ENCODE measurements around the gene PCDH15. TPM values are rescaled to one million over a fixed set of nuclear protein-coding genes. Genes with fewer than 3 reads are reported as not detected.
A peak's percentile ranks its signal among the peaks of the same experiment; 100 is the strongest.

PCDH15 gene
- total and polyA plus RNA-seq, 9 of the 15 experiments (the other 6 are each of a cell fraction or from before 2014, with no cell fraction given), result not detected

DNA sequence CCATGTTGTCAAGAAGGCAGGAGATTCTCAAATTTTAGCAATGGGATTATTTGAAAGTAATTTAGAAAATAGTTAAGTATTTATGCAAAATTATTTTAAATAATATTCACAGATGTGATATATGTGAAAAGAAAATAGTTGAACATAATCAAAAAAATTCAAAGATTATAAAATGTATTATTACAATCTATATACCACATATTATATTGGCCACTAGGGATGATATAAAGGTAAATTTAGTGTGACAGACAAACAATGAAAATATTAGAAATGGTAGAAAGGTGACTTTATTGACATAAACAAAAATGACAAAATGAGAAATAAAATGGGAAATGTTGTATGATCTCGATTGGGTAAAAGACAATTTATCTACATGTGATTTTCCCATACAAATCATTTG is 385.5 kb downstream of the PCDH15 start:
- Histone ChIP-seq H4K20me1 (replicated peaks; ENCODE audit: control insufficient read depth, insufficient read depth, low read length) (no peaks in the 10 kb centered on the region), H3K4me3 (no peak overlapping the region), H3K4me1 (replicated peaks in 1 of 2; ENCODE audit: control insufficient read depth in 2 of 2, insufficient read depth in 2 of 2, low read length in 2 of 2) (no peaks in the 10 kb centered on the region), H3K79me2 (ENCODE audit: control insufficient read depth, insufficient read depth, low read length) (no peaks in the 10 kb centered on the region), H3K9me3 (replicated peaks; ENCODE audit: control insufficient read depth, insufficient read depth, low read depth, low read length) (no peaks in the 10 kb centered on the region), H3K9me1 (ENCODE audit: control insufficient read depth, insufficient read depth, low read length) (no peaks in the 10 kb centered on the region), H3K27ac (ENCODE audit: extremely low read depth, low read depth, low read length) (no peak overlapping the region), H3K9ac (ENCODE audit: insufficient read depth in 1 of 2, low read depth in 2 of 2, low read length in 2 of 2) (no peak overlapping the region), H3K27me3 (ENCODE audit: control insufficient read depth in 2 of 2, insufficient read depth in 2 of 2, low read length in 2 of 2) (no peaks in the 10 kb centered on the region; a peak in 1 of 5 replicates), H3K36me3 (ENCODE audit: control insufficient read depth, insufficient read depth, low read length) (no peaks in the 10 kb centered on the region), H2AFZ (ENCODE audit: low read depth, low read length) (no peak overlapping the region), H3K4me2 (ENCODE audit: insufficient read depth, low read length) (no peak overlapping the region)
- DNase-seq (ENCODE audit: extremely low read depth in 1 of 4, low spot score in 3 of 4), result no peak
- WGBS (ENCODE audit: insufficient coverage, low coverage, missing lambda C conversion rate), result 0% methylated on average over 1 of the region's 1 CpG
- ATAC-seq, result no peak
- CTCF ChIA-PET (ENCODE audit: low intra/inter-chr PET ratio), result interaction anchor here (0.6 kb wide), 1 partner anchor 29 kb away, joined by 3 read pairs; no protein-coding TSS in a partner anchor
- in situ Hi-C loops (cut with MboI) (no loop called here), intact Hi-C loops (cut with micrococcal nuclease) (no loop called here)
- TF ChIP-seq SPI1 (IDR thresholded peaks at IDR 0.05; ENCODE audit: borderline replicate concordance, low read depth, low read length), result no peak
- no peak for FAIRE-seq
- POLR2A ChIA-PET, result no interaction called here
- no TSS peak for BruUV-seq (replicated peaks)

- no peak overlapping the region for H3K27ac ChIP-seq (ENCODE audit: extremely low read depth, low read depth, low read length)
- CTCF ChIA-PET (ENCODE audit: low intra/inter-chr PET ratio), result no interaction called here
- ATAC-seq (no peak), DNase-seq (ENCODE audit: extremely low read depth in 1 of 4, low spot score in 3 of 4) (peak in 1 of 4 experiments; percentile 3), FAIRE-seq (no peak)
- in situ Hi-C loops (cut with MboI), result no loop called here
- no peaks in the 10 kb centered on the region for H3K9me1 ChIP-seq (ENCODE audit: control insufficient read depth, insufficient read depth, low read length)
- no TSS peak for BruUV-seq (replicated peaks)
- H3K4me3 ChIP-seq, result no peak overlapping the region
- TF ChIP-seq HNRNPH1 (optimal IDR thresholded peaks at IDR 0.05; ENCODE audit: low read depth, low read length) (no peak), ZNF175 (CRISPR knock-in tag; IDR thresholded peaks at IDR 0.05; ENCODE audit: low read depth) (no peak), MAZ (CRISPR knock-in tag; conservative IDR thresholded peaks at IDR 0.05 in 1 of 2, IDR thresholded peaks at IDR 0.05 in 1 of 2) (no peak), HOMEZ (CRISPR knock-in tag; IDR thresholded peaks at IDR 0.05) (no peak), CTCF (IDR thresholded peaks at IDR 0.05 in 2 of 3, conservative IDR thresholded peaks at IDR 0.05 in 1 of 3; ENCODE audit: insufficient read depth in 2 of 3, low read depth in 1 of 3, low read length in 3 of 3) (peak in 1 of 3 experiments; percentile 9; a peak in 1 of 6 replicates)
- TF ChIP-seq, protein P1, sequence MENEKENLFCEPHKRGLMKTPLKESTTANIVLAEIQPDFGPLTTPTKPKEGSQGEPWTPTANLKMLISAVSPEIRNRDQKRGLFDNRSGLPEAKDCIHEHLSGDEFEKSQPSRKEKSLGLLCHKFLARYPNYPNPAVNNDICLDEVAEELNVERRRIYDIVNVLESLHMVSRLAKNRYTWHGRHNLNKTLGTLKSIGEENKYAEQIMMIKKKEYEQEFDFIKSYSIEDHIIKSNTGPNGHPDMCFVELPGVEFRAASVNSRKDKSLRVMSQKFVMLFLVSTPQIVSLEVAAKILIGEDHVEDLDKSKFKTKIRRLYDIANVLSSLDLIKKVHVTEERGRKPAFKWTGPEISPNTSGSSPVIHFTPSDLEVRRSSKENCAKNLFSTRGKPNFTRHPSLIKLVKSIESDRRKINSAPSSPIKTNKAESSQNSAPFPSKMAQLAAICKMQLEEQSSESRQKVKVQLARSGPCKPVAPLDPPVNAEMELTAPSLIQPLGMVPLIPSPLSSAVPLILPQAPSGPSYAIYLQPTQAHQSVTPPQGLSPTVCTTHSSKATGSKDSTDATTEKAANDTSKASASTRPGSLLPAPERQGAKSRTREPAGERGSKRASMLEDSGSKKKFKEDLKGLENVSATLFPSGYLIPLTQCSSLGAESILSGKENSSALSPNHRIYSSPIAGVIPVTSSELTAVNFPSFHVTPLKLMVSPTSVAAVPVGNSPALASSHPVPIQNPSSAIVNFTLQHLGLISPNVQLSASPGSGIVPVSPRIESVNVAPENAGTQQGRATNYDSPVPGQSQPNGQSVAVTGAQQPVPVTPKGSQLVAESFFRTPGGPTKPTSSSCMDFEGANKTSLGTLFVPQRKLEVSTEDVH (IDR thresholded peaks at IDR 0.05; ENCODE audit: low read depth, partially characterized antibody), result no peak
- 0% methylated on average over 1 of the region's 1 CpG for WGBS (ENCODE audit: insufficient coverage, low coverage, missing lambda C conversion rate)
- POLR2A ChIA-PET, result no interaction called here
- H3K9me3 ChIP-seq (replicated peaks; ENCODE audit: control insufficient read depth, insufficient read depth, low read depth, low read length), result no peaks in the 10 kb centered on the region
- intact Hi-C loops (cut with micrococcal nuclease), result loop anchor here (5.0 kb wide), 1 partner anchor 800 kb away; no protein-coding TSS in a partner anchor
- no peaks in the 10 kb centered on the region for H3K79me2 ChIP-seq (ENCODE audit: control insufficient read depth, insufficient read depth, low read length)
- no peaks in the 10 kb centered on the region for H3K27me3 ChIP-seq (ENCODE audit: control insufficient read depth in 2 of 2, insufficient read depth in 2 of 2, low read length in 2 of 2)
- no peak overlapping the region for H3K4me2 ChIP-seq (ENCODE audit: insufficient read depth, low read length)
- H3K9ac ChIP-seq (ENCODE audit: insufficient read depth in 1 of 2, low read depth in 2 of 2, low read length in 2 of 2), result no peak overlapping the region
- no peaks in the 10 kb centered on the region for H4K20me1 ChIP-seq (replicated peaks; ENCODE audit: control insufficient read depth, insufficient read depth, low read length)
- no peaks in the 10 kb centered on the region for H3K36me3 ChIP-seq (ENCODE audit: control insufficient read depth, insufficient read depth, low read length)
- no peak overlapping the region for H2AFZ ChIP-seq (ENCODE audit: low read depth, low read length)
- no peaks in the 10 kb centered on the region for H3K4me1 ChIP-seq (replicated peaks in 1 of 2; ENCODE audit: control insufficient read depth in 2 of 2, insufficient read depth in 2 of 2, low read length in 2 of 2)
These were observed 398.5 kb downstream of the PCDH15 start for GRCh38 chr10:54402576-54402975.

All from K562 (cell line).